ENCODE measurements around the gene GBGT1.

GBGT1 gene

DNA sequence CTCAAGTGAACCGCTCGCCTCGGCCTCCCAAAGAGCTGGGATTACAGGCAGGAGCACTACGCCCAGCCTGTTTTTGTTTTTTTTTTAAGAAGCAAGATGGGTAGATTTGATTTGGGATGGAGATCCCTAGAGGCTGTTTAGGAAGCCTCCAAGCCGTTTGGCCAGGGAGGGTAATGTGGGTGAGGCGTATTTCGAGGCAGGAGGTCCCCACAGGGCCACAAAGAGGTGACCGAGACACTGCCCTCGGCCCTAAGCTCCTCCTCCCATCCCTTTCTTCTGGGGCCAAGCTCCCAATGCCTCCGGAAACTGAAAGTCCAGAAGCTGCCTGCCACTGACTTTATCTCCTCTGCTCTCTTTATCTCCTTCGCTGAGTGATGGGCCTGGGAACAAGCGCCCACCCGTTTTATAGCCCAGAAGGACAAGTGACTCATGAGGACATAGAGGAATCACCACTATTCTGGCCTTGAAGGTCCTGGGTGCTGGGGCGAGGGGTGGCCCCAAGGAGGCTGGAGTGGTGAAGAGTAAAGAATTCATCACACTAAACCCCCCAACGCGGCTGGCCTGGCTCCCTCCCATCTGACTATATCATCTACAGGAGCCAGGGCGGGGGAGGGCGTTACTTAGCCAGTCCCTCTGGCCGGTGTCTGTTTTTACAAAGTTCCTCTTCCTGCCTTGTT lies 40.6 kb downstream of the GBGT1 start:
- no peak for DNase-seq

- DNase-seq = no peak
These were observed 41.1 kb downstream of the GBGT1 start for GRCh38 chr9:133122605-133122934.

GRCh38 chr9:133121915-133122550 lies 41.7 kb downstream of the GBGT1 start:
- DNase-seq = no peak

DNA sequence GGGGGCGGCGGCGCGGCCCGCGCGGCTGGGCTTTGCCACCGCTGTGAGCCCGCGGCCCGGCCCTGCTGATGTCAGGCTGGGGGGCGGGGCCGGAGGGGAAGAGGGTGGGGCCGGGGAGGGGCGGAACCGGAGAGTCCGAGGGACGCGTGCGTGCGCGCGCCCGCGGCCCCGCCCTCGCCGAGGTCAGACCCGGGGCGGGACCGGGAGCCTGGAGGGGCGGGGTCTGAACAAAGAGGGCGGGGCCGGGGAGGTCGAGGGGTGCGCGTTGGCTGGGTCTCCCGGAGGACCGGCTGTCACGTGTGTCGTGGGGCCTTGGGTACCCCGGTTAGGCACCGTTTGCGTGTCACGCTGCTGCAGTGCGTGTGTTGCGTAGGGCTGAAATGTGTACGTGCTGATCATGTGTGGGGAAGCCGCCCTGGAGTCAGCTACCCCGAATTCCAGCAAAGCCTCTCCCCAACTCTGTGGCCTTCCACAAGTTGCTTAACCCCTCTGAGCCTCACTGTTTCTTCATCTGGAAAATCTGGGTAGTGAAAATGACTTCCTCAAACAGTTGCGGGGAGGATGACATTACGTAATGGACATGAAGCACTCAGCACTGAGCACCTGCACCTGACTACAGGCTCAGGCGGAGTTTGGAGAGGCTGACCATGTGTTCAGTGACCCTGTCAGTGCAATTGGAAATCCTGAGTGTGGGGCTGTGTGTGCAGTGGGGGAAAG lies 42.4 kb downstream of the GBGT1 start, which contains the start of gene RALGDS:
RALGDS (minus strand) TSS at position 43 of the 717 bp plus-strand sequence. CDS start 86 bp downstream, outside the sequence.
- DNase-seq = peak; percentile 92 to 93

GRCh38 chr9:133120501-133121197 lies 43.1 kb downstream of the GBGT1 start:
- peak in 1 of 2 donors; percentile 27 for DNase-seq

DNA sequence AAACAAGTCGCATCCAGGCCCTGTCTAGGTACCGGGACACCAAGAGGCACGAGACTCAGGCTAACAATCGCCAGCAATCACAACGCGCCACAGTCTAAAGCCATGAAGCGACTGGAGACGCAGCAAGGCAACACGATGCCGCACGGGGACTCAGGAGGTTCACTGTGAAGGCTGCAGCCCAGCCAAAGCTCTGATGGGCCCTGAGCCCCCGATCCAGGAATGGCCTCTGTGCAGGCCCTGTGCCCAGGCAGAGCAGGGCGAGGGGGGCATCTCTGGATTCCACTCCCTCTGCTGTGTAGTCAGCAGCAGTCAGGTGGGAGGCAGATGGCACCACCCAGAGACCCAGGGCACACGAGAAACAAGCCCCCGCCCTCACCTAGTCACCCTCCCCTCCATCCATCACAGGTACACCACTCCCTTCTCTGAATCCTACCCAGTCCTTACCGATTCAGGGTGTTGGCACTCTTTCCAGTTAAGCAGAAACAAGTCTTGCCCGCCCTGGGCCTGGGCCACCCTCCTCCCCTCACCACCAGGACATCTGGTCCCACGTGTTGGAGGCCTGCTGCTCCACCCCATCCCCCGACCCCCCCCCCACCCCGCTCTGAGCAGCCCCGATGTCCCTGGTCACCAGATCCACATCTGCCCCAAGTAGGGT lies 43.7 kb downstream of the GBGT1 start:
- DNase-seq = no peak

DNA sequence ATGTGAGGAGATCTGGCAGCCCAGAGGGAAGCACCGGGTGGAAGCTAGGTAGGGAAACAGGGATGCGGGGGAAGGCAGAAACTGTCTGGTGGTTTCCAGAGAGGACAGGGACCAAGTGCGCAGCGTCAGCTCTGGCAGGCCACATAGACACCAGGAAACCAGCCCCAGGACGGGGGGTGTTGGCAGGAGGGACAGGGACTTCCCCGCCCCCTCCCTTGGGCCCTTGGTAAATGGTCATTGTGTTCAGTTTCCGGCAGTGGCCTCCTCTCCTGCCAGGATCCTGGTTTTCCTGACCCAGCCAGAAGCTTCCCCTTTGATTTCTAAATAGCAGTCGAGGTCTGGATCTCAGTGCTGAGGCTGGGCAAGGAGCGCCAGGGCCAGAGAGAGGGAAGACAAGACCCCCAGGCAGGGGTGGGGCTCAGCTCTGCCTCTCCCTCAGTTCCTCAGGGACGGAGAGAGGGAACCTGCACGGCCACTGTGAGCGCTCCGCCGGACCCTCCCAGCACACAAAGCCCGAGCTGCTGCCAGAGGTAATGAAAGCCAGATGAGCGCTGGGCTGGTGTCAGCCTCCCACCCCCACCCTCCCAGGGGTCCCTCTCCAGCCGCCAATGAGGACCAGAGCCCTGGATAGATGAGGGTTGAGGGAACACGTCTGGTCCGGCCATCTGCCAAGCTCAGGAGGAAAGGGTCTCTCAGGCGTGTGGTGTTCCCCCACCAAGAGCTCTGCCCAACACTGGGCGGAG lies 44.4 kb downstream of the GBGT1 start:
- no peak for DNase-seq

- DNase-seq = no peak
These were observed 45.1 kb downstream of the GBGT1 start for GRCh38 chr9:133118568-133118967.

DNA sequence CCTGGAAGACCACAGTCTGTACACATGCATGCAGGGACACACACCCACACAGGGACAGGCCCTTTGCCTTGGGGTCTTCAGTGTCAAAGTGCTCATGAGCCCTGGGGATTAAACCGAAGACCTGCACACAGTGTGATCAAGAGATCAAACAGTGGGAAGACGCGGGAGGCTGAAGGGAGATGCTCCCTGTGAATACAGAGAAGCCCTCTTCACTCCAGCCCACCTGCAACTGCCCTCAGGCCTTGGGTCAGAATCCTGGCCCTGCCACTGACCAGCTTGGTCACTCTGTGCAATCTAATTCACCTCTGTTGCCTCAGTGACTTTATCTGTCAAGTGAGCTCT lies 45.6 kb downstream of the GBGT1 start:
- no peak for DNase-seq

- DNase-seq = no peak
These were observed 46.2 kb downstream of the GBGT1 start for GRCh38 chr9:133117271-133118178.

DNA sequence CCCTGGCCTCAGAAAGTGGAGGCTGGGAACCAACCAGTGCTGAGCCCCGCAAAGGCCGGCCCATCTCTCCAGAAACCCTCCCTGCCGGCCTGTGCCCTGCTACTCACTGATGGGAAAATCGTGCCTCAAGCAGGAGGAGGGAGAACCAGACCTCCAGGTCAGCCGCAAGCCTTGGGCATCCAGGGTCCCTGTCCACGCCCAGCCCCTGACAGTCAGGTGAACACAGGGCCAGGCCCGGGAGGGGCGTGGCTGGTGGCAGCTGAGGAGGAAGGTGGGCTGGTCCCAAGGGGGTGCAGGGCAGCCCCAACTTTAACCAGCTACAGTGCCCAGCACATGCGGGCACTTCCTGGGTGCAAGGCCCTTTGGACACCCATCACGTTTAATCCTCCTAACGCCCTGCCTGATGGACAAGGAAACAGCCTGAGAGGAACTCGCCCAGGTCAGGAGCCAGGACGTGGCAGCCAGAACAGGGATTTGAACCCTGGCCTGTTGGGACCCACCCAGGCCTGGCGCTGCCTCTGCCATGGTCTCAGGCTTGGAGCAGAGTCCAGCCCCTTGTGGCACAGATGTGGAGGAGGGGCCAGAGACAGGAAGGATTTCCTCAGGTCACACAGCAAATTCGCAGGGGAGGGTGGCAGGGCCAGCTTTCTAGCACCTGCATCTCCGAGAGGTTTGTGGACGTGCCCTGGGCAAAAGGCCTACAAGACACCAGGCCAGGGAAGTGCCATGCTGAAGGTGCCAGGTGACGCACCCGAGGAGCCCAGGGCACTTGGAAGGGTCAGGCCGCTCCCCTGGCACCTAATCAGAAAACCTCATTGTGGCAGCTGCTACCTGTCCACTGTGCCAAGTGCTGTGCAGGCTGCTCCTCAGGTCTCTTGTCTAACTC lies 47.1 kb downstream of the GBGT1 start:
- DNase-seq = no peak

DNA sequence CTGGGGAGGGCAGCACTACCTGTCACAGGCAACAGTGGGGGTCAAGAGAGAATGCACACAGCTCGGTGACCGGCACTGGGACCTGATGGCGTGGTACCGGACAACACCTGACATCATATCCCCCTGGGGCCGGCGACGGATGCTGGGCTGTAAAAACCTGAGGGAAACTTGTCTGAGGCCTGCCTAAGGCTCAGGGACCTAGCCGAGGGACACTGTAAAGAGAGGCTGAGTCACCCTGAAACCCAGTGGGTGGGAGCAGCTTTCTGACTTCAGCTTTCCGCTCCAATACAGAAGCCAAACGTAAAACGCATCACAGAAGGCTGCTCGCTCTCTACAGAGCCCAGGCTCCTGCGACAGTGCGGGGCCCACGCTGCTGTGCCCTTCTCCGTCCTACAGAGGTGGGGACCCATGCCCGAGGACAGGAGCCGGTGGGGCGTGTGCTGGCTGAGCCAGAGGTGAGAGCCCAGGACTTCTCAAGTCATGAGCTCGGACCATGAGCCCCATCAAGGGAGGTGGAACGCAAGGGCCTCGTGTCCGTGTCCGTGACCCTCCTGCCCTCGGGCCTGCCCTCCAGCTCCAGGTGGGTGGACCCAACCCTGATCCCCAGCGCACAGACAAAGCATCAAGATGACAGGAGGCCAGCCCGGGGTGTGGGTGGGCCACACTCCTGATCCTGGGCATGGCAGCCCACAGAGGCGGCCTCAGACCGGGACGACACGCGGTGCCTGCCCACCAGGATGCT lies 47.9 kb downstream of the GBGT1 start:
- DNase-seq = peak; percentile 72 to 77

GRCh38 chr9:133114886-133115603 lies 48.7 kb downstream of the GBGT1 start:
- DNase-seq = no peak

- DNase-seq = no peak
These were observed 49.5 kb downstream of the GBGT1 start for GRCh38 chr9:133113949-133114885.

- DNase-seq = no peak
These were observed 50.4 kb downstream of the GBGT1 start for GRCh38 chr9:133113163-133113948.

GRCh38 chr9:133112663-133113026 lies 51.1 kb downstream of the GBGT1 start:
- DNase-seq = no peak

All from stimulated activated CD4-positive, alpha-beta T cell treated with anti-CD3 and anti-CD28 coated beads, Interleukin-2, amount 100 ng/mL, for 24 hours (primary cell).